NB4 (cell line): ENCODE data around the gene WFDC10B.

Source experiments
- DNase-seq: peaks from one replicate; pipeline ENCODE4 v3.0.0; 2010; ENCODE audit warnings: low read depth
- H3K4me3 ChIP-seq: one replicate; pipeline ENCODE4 v1.5.1; 2011; ENCODE audit warnings: mild to moderate bottlenecking, low read depth, low read length, moderate library complexity
- MYC ChIP-seq: IDR thresholded peaks from 2 replicates; pipeline ENCODE4 v1.6.1; 2011; ENCODE audit warnings: low read depth, low read length
- POLR2A ChIP-seq: IDR thresholded peaks from 2 replicates; pipeline ENCODE4 v1.6.1; 2011; ENCODE audit warnings: mild to moderate bottlenecking; ENCODE audit not compliant: insufficient read length; ENCODE audit errors: extremely low read depth
- TF ChIP-seq, protein P1 (sequence below): IDR thresholded peaks from 2 replicates; pipeline ENCODE4 v1.6.1; 2011; ENCODE audit warnings: low read depth, low read length
- TF ChIP-seq, protein P2 (sequence below): IDR thresholded peaks from one replicate; pipeline ENCODE4 v1.5.1; 2012; ENCODE audit warnings: low read depth, low read length

WFDC10B gene

DNA sequence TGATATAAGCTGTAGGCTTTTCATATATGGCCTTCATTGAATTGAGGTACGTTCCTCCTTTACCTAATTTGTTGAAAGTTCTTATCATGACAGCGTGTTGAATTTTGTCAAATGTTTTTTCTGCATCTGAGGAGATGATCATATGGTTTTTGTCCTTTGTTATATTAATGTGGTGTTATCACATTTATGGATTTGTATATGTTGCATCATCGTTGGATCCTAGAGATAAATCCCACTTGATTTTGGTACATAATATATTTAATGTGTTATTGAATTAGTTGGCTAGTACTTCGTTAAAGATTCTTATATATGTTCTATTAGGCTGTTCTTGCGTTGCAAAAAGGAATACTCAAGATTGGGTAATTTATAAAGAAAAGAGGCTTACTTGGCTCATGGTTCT, 65.1 kb downstream of the WFDC10B start:
- DNase-seq = no peak
- H3K4me3 ChIP-seq = no peak overlapping the region
- TF ChIP-seq MYC (no peak), POLR2A (no peak)
- TF ChIP-seq, protein P1, sequence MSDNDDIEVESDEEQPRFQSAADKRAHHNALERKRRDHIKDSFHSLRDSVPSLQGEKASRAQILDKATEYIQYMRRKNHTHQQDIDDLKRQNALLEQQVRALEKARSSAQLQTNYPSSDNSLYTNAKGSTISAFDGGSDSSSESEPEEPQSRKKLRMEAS = no peak
- TF ChIP-seq, protein P2, sequence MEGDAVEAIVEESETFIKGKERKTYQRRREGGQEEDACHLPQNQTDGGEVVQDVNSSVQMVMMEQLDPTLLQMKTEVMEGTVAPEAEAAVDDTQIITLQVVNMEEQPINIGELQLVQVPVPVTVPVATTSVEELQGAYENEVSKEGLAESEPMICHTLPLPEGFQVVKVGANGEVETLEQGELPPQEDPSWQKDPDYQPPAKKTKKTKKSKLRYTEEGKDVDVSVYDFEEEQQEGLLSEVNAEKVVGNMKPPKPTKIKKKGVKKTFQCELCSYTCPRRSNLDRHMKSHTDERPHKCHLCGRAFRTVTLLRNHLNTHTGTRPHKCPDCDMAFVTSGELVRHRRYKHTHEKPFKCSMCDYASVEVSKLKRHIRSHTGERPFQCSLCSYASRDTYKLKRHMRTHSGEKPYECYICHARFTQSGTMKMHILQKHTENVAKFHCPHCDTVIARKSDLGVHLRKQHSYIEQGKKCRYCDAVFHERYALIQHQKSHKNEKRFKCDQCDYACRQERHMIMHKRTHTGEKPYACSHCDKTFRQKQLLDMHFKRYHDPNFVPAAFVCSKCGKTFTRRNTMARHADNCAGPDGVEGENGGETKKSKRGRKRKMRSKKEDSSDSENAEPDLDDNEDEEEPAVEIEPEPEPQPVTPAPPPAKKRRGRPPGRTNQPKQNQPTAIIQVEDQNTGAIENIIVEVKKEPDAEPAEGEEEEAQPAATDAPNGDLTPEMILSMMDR = no peak

GRCh38 chr20:45636513-45636912, 68.3 kb downstream of the WFDC10B start:
- H3K4me3 ChIP-seq = no peak overlapping the region
- TF ChIP-seq, protein P2 = no peak
- TF ChIP-seq MYC (no peak), POLR2A (no peak)
- TF ChIP-seq, protein P1 = no peak
- DNase-seq = no peak
